WTC11 (cell line): ENCODE data around the gene THSD4.

Experiments used
- CTCF ChIP-seq: fragments of 200-600 bp; IDR thresholded peaks from 2 replicates; pipeline ENCODE4 v1.8.0; 2022; ENCODE audit warnings: antibody characterized with exemption
- IRF1 ChIP-seq: sonication (generic); formaldehyde crosslinking; IDR thresholded peaks from 2 replicates; pipeline ENCODE4 v1.8.0; 2023; ENCODE audit warnings: missing genetic modification reagents
- PRRX2 ChIP-seq: fragments of 250-450 bp; sonication (Bioruptor Pico); IDR thresholded peaks from 2 replicates; pipeline ENCODE4 v1.8.0; 2021; ENCODE audit warnings: mild to moderate bottlenecking
- SMAD3 ChIP-seq: sonication (generic); formaldehyde crosslinking; IDR thresholded peaks from 2 replicates; pipeline ENCODE4 v1.8.0; 2022; ENCODE audit warnings: missing genetic modification reagents, mild to moderate bottlenecking, borderline replicate concordance
- SMAD4 ChIP-seq: sonication (generic); formaldehyde crosslinking; IDR thresholded peaks from 2 replicates; pipeline ENCODE4 v1.8.0; 2022; ENCODE audit warnings: mild to moderate bottlenecking, missing genetic modification reagents
- SP1 ChIP-seq: sonication (generic); formaldehyde crosslinking; conservative IDR thresholded peaks from 2 replicates; pipeline ENCODE4 v1.8.1; 2022; ENCODE audit warnings: missing genetic modification reagents
- TCF7 ChIP-seq: sonication (generic); formaldehyde crosslinking; IDR thresholded peaks from 2 replicates; pipeline ENCODE4 v1.8.0; 2022; ENCODE audit warnings: mild to moderate bottlenecking, low read depth, missing genetic modification reagents, moderate library complexity
- TEAD1 ChIP-seq: sonication (generic); formaldehyde crosslinking; IDR thresholded peaks from 2 replicates; pipeline ENCODE4 v1.8.0; 2022; ENCODE audit warnings: mild to moderate bottlenecking, missing genetic modification reagents
- USF2 ChIP-seq: sonication (generic); formaldehyde crosslinking; IDR thresholded peaks from 2 replicates; pipeline ENCODE4 v1.8.1; 2023; ENCODE audit warnings: mild to moderate bottlenecking, missing genetic modification reagents, moderate library complexity
- ZNF423 ChIP-seq: fragments of 250-450 bp; sonication (Bioruptor Pico); IDR thresholded peaks from 2 replicates; pipeline ENCODE4 v2.1.2; 2022; ENCODE audit warnings: mild to moderate bottlenecking, moderate library complexity
- ZNF512 ChIP-seq: sonication (generic); formaldehyde crosslinking; IDR thresholded peaks from 2 replicates; pipeline ENCODE4 v1.8.1; 2022; ENCODE audit warnings: missing genetic modification reagents, borderline replicate concordance

GRCh38 chr15:71316911-71317310 lies 201.6 kb downstream of the THSD4 start:
- TF ChIP-seq CTCF (no peak), SP1 (CRISPR knock-in tag) (no peak), TCF7 (CRISPR knock-in tag) (no peak), SMAD3 (CRISPR knock-in tag) (no peak), PRRX2 (CRISPR knock-in tag) (no peak), IRF1 (no peak), ZNF512 (no peak), SMAD4 (CRISPR knock-in tag) (no peak), ZNF423 (CRISPR knock-in tag) (no peak), USF2 (no peak), TEAD1 (no peak)
